Stimulated activated CD8-positive, alpha-beta memory T cell treated with anti-CD3 and anti-CD28 coated beads, Interleukin-7, amount 100 ng/mL, for 4 hours (primary cell): ENCODE measurements around the gene TRIP12.

ENCODE experiments used
- DNase-seq, 2 donors: peaks; one replicate each; pipeline ENCODE4 v3.0.0-alpha.2; 2020; ENCODE audit warnings: low read depth in 2 of 2

Gene TRIP12

GRCh38 chr2:229718057-229718456 is 203.8 kb downstream of the TRIP12 start:
- no peak for DNase-seq

DNA sequence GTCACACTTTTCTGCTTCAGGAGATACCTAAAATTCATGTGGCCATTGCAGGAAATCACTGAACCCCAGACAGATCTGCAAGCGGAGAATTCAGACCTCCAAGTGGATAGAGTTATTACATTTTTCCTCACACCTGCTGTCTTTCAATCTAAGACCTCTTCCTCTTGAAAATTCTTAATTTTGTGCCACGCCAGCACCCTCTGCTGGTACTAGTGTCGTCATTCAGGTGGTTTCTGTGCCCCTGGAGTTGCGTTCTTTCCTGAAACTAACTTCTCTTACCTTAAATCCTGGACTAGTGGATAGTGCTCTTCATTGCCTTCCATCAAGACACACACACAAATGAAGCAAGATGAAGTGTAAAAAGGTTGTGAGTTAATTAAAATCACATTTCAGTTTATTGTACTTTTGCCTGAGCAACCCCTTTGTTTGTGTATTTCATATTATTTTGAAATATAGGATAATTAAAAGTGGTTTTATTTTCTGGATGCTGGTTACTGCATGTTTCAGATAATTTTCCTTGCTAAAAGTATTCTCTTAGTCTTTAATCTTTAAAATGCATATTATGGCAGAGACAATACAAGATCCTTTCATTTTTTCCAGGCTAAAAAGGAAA is 205.8 kb downstream of the TRIP12 start:
- peak in 1 of 2 donors; percentile 3 for DNase-seq

DNA sequence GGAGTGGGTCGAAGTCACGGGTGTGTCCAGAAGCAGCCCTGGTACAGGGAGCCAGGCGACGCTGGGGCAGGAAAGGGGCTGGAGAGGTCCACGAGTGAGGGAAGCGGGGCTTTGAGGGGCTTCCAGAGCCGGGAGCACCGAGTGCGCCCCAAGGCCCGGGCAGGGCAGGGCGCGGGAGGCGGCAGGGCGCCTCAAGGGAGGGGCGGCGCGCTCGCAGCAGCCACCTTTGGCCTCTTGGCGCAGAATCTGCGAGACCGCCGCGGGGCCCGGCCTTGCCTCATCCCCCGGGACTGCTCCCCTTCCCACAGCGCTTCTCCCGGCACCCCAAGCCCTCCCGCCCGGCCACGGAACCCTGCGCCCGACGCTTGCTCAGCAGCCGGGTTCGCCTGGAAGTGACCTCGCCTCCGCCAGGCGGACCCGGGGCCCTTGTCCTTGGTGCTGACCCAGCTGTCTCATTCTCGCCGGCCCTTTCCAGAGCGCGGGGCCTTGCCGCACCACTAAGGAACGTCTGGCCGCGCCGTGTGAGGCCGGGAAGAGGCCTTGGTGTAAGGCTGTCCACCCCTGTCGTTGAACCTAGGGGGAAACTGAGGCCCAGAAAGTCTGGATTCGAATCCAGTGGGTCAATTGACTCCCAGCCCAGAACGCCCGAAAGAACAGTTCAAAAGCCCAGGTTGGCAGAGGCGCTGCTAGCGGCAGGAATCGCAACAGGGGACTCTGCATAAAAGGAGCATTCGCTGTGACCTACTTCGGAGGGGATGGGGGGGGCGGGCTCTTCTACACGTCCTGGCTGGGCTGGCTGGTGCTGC is 206.9 kb downstream of the TRIP12 start:
- no peak for DNase-seq

DNA sequence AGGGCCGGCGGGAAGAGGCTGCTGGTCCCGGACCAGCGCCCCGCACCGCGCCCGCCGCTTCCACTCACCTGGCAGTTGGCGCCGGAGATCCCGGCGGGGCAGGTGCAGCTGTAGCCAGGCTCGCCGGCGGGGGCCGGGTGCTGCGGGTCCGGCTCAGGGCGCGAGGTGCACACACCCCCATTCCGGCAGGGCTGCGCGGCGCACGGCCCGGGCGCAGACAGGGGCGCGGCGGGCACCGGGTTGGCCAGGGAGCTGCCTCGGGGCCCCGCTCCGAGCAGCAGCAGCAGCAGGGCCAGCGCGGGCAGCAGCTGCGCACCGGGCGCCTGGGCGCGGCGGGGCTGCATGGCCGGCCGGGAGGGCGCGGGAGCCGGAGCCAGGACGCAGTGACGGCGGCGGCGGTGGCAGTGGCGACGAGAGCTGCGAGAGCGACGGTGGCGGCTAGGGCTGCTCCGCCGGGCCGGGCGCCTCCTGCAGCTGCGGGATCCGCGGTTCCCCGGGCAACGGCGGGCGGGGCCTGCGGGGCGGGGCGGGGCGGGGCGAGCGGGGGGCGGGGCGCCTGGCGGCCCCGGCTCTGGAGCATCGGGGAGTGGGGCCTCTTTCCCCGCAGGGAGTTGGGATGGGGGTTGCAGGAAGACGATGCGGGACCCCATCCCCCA is 207.6 kb downstream of the TRIP12 start, which contains the start of gene DNER:
DNER (minus strand) TSS at position 476 of the 656 bp plus-strand sequence; CDS start at position 344, 132 bp downstream.
- DNase-seq: no peak
